ENCODE results near the gene DNAH2. TPM values are rescaled to one million over a fixed set of nuclear protein-coding genes. Genes with fewer than 3 reads are reported as not detected.
A peak's percentile ranks its signal among the peaks of the same experiment; 100 is the strongest.

DNAH2 gene
- total and polyA plus RNA-seq, 9 of the 15 experiments (the other 6 are each of a cell fraction or from before 2014, with no cell fraction given) = 0.03 TPM; not detected in 8

DNA sequence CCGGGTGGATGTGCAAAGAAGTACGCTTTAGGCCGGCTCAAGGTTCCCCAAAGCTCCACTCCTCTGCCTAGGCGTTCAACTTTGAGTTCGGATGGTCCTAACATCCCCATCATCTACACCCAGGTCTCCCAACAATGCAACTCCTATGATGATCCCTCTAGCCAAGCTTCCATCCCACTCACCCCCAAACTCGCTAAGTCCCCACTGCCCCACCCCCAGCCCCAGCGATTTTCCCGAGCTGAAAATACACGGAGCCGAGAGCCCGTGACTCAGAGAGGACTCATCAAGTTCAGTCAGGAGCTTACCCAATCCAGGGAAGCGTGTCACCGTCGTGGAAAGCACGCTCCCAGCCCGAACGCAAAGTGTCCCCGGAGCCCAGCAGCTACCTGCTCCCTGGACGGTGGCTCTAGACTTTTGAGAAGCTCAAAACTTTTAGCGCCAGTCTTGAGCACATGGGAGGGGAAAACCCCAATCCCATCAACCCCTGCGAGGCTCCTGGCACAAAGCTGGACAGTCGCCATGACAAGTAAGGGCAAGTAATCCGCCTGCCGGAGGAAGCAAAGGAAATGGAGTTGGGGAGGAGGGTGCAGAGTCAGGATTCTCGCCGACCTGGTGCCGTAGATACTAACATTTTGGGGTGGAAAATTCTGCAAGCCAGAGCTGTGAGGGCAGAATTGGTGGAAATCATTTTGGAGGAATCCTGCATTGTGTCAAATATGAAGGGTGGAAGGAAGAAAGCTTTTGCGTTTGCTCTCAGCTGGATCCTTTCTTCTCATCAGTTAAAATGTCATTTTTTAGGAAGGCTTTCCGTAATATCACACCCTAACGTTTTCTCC lies 30.3 kb upstream of the DNAH2 start, which contains the start of gene TP53 (continued):
- TF ChIP-seq, protein P1, sequence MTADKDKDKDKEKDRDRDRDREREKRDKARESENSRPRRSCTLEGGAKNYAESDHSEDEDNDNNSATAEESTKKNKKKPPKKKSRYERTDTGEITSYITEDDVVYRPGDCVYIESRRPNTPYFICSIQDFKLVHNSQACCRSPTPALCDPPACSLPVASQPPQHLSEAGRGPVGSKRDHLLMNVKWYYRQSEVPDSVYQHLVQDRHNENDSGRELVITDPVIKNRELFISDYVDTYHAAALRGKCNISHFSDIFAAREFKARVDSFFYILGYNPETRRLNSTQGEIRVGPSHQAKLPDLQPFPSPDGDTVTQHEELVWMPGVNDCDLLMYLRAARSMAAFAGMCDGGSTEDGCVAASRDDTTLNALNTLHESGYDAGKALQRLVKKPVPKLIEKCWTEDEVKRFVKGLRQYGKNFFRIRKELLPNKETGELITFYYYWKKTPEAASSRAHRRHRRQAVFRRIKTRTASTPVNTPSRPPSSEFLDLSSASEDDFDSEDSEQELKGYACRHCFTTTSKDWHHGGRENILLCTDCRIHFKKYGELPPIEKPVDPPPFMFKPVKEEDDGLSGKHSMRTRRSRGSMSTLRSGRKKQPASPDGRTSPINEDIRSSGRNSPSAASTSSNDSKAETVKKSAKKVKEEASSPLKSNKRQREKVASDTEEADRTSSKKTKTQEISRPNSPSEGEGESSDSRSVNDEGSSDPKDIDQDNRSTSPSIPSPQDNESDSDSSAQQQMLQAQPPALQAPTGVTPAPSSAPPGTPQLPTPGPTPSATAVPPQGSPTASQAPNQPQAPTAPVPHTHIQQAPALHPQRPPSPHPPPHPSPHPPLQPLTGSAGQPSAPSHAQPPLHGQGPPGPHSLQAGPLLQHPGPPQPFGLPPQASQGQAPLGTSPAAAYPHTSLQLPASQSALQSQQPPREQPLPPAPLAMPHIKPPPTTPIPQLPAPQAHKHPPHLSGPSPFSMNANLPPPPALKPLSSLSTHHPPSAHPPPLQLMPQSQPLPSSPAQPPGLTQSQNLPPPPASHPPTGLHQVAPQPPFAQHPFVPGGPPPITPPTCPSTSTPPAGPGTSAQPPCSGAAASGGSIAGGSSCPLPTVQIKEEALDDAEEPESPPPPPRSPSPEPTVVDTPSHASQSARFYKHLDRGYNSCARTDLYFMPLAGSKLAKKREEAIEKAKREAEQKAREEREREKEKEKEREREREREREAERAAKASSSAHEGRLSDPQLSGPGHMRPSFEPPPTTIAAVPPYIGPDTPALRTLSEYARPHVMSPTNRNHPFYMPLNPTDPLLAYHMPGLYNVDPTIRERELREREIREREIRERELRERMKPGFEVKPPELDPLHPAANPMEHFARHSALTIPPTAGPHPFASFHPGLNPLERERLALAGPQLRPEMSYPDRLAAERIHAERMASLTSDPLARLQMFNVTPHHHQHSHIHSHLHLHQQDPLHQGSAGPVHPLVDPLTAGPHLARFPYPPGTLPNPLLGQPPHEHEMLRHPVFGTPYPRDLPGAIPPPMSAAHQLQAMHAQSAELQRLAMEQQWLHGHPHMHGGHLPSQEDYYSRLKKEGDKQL (CRISPR knock-in tag; IDR thresholded peaks at IDR 0.05; ENCODE audit: borderline replicate concordance) = no peak
- TF ChIP-seq MAZ (CRISPR knock-in tag; conservative IDR thresholded peaks at IDR 0.05 in 1 of 2, IDR thresholded peaks at IDR 0.05 in 1 of 2) (peak; percentile 26 to 28; a peak in 2 of 4 replicates), BRD9 (IDR thresholded peaks at IDR 0.05; ENCODE audit: low read depth, partially characterized antibody) (no peak), BDP1 (IDR thresholded peaks at IDR 0.05; ENCODE audit: insufficient read depth, insufficient read length) (no peak), ZNF197 (CRISPR knock-in tag; IDR thresholded peaks at IDR 0.05; ENCODE audit: low read depth) (no peak), CCNT2 (IDR thresholded peaks at IDR 0.05; ENCODE audit: borderline replicate concordance, extremely low read depth, insufficient read length, low read depth, low read length) (no peak), KLF6 (CRISPR knock-in tag; IDR thresholded peaks at IDR 0.05; ENCODE audit: borderline replicate concordance) (no peak), ZNF140 (CRISPR knock-in tag; IDR thresholded peaks at IDR 0.05) (no peak), YY1 (IDR thresholded peaks at IDR 0.05; ENCODE audit: borderline replicate concordance in 1 of 3, control insufficient read depth in 1 of 3, extremely low read depth in 1 of 3, insufficient read depth in 3 of 3, insufficient read length in 1 of 3, insufficient replicate concordance in 2 of 3, low read depth in 1 of 3, low read length in 2 of 3) (peak; percentile 94 to 100 (median 99))
- TF ChIP-seq, protein P2, sequence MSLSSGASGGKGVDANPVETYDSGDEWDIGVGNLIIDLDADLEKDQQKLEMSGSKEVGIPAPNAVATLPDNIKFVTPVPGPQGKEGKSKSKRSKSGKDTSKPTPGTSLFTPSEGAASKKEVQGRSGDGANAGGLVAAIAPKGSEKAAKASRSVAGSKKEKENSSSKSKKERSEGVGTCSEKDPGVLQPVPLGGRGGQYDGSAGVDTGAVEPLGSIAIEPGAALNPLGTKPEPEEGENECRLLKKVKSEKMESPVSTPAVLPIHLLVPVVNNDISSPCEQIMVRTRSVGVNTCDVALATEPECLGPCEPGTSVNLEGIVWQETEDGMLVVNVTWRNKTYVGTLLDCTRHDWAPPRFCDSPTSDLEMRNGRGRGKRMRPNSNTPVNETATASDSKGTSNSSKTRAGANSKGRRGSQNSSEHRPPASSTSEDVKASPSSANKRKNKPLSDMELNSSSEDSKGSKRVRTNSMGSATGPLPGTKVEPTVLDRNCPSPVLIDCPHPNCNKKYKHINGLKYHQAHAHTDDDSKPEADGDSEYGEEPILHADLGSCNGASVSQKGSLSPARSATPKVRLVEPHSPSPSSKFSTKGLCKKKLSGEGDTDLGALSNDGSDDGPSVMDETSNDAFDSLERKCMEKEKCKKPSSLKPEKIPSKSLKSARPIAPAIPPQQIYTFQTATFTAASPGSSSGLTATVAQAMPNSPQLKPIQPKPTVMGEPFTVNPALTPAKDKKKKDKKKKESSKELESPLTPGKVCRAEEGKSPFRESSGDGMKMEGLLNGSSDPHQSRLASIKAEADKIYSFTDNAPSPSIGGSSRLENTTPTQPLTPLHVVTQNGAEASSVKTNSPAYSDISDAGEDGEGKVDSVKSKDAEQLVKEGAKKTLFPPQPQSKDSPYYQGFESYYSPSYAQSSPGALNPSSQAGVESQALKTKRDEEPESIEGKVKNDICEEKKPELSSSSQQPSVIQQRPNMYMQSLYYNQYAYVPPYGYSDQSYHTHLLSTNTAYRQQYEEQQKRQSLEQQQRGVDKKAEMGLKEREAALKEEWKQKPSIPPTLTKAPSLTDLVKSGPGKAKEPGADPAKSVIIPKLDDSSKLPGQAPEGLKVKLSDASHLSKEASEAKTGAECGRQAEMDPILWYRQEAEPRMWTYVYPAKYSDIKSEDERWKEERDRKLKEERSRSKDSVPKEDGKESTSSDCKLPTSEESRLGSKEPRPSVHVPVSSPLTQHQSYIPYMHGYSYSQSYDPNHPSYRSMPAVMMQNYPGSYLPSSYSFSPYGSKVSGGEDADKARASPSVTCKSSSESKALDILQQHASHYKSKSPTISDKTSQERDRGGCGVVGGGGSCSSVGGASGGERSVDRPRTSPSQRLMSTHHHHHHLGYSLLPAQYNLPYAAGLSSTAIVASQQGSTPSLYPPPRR (CRISPR knock-in tag; IDR thresholded peaks at IDR 0.05; ENCODE audit: borderline replicate concordance) = no peak
- TF ChIP-seq, protein P3, sequence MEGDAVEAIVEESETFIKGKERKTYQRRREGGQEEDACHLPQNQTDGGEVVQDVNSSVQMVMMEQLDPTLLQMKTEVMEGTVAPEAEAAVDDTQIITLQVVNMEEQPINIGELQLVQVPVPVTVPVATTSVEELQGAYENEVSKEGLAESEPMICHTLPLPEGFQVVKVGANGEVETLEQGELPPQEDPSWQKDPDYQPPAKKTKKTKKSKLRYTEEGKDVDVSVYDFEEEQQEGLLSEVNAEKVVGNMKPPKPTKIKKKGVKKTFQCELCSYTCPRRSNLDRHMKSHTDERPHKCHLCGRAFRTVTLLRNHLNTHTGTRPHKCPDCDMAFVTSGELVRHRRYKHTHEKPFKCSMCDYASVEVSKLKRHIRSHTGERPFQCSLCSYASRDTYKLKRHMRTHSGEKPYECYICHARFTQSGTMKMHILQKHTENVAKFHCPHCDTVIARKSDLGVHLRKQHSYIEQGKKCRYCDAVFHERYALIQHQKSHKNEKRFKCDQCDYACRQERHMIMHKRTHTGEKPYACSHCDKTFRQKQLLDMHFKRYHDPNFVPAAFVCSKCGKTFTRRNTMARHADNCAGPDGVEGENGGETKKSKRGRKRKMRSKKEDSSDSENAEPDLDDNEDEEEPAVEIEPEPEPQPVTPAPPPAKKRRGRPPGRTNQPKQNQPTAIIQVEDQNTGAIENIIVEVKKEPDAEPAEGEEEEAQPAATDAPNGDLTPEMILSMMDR (IDR thresholded peaks at IDR 0.05 in 2 of 3, conservative IDR thresholded peaks at IDR 0.05 in 1 of 3; ENCODE audit: insufficient read depth in 2 of 3, low read depth in 1 of 3, low read length in 3 of 3) = no peak

Measured in K562 (cell line).